ENCODE data around the gene PPP6R3.

PPP6R3 gene

DNA sequence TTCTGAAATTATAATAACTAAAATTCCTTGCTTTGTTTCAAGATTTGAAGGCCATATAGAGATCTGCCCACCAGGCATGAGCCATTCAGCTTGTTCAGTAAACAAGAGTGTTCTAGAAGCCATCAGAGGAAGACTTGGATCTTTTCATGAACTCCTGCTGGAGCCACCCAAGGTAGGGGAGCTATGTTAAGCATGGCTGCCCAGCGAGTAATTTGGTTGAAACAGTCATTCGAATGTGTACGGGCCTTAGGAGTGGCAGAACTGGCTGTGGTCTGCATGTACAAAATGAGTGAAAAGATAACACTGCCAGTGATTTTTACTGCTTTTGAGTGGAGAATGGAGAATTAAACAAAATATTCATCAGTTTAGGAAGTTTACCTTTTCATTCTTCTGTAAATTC lies 103.7 kb downstream of the PPP6R3 start:
- DNase-seq (ENCODE audit: low read depth) = no peak

DNA sequence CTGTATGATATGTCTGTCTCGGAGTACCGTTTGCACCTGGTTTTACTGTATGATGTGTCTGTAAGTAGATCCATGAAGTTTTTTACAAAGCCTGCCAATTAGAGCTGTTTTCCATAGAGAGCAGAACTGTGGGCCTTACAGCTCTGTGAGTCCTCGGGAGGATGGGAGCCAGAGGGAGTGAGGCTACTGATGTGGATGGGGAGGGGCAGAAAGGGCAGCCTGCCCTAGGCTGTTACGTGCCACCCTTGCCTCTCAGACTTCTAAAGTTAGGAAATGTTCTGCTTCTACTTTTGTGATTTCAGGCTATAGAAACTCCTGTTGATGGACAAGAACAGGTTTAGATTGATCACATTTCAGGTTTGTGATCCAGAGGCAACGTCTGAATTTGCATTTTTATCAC lies 105.2 kb downstream of the PPP6R3 start:
- DNase-seq (ENCODE audit: low read depth) = no peak

DNA sequence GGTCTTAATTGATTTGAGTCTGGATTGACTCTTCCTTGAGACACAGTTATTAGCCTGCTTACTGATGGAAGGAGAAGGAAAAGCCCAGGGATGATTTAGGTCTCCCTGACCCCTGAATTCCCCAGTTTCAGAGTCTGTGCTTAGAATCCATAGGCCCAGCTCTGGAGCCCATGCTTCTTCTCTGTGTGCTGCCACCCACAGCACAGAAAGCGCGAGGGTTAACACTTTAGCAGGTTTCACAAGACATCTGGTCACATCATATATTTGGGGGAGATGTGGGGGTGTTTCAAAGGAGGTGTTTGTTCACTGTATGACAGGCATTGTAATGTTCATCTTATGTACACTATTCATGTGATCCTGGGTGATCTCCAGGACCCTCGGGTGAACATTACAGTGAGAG lies 107.0 kb downstream of the PPP6R3 start:
- DNase-seq (ENCODE audit: low read depth) = no peak

DNA sequence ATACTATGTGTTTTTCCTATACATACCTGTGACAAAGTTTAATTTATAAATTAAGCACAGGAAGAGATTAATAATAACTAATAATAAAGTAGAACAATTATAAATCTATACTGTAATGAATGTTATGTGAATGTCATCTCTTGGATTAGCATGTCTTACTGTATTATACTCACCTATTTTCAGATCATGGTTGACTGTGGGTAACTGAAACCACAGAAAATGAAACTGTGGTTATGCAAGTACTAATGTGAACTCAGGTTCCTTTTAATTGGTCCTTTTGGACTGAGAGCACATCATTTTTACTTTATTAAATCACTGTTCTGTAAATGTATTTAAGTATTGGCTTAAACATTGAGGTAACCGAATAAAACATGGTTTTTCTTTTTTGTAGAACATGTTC lies 108.8 kb downstream of the PPP6R3 start:
- no peak for DNase-seq (ENCODE audit: low read depth)

GRCh38 chr11:68570691-68571090 lies 110.1 kb downstream of the PPP6R3 start:
- no peak for DNase-seq (ENCODE audit: low read depth)

DNA sequence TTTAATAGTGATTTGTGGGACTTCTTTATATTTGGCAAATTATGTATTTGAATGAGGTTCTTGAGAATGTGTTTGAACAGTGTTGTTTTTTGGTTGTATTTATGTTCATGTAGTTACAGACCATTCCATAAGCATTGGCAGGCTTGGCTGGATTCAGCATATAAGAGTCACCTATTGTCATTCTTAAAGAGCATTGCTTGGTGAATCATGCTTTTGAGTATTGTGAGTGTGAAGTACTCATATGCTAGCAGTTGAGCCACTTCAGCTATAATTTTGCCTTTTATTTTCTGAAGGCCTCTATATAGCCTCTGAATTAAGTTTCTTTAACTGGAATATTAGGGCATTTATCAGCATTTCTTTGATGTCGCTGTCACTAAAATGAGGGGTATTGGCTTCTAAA lies 113.8 kb downstream of the PPP6R3 start:
- DNase-seq (ENCODE audit: low read depth) = no peak

DNA sequence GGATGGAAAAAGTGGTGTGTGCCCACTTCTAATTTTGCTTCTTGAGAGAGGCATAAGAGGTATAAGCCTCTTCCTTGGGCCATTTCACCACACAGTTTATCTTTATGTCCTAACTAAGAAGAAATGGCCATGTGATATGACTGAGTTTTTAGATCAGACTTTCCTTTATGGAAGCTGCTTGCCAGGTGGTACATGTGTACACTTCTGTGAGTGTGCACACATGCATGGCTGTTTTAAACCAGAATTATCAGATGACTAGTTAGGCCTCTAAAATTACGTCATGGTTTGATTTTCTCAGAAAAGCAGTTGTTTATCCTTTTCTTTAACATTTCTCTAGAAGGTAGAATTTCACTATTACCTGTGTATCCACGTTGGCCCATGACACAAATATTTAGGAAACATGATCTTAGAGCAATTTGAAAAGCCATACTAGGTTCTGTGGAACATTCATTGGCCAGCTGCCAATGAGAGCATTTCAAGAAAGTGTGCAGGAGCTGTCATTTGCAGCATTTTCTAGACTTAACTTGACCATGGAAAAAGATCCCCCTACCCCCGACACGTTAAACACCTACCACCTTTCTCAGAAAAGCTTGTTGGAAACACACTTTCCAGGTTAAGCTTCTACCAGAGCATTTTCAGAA lies 114.6 kb downstream of the PPP6R3 start:
- no peak for DNase-seq (ENCODE audit: low read depth)

- DNase-seq (ENCODE audit: low read depth) = no peak
These were observed 118.9 kb downstream of the PPP6R3 start for GRCh38 chr11:68579455-68579854.

DNA sequence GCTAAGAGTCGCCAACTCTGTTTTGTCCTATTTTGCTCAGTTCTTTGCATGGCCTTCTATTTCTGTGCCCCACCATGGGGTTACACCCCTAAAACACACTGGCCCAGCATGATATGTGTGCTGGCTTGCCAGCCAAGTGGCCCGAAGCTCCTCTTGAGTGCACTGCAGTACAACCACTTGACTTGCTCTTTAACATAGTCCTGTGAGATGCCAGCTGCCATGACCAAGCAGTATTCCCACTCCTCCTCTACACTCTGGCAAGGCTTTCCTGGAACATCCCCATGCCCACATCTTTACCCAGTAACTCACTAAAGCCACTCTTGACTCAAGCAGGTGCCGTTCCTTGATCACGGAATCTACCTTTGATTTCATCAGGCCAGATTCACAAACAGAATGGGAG lies 120.9 kb downstream of the PPP6R3 start:
- DNase-seq (ENCODE audit: low read depth) = no peak

GRCh38 chr11:68581901-68582300 lies 121.3 kb downstream of the PPP6R3 start:
- DNase-seq (ENCODE audit: low read depth) = no peak

- DNase-seq (ENCODE audit: low read depth) = no peak
These were observed 122.0 kb downstream of the PPP6R3 start for GRCh38 chr11:68582416-68583040.

DNA sequence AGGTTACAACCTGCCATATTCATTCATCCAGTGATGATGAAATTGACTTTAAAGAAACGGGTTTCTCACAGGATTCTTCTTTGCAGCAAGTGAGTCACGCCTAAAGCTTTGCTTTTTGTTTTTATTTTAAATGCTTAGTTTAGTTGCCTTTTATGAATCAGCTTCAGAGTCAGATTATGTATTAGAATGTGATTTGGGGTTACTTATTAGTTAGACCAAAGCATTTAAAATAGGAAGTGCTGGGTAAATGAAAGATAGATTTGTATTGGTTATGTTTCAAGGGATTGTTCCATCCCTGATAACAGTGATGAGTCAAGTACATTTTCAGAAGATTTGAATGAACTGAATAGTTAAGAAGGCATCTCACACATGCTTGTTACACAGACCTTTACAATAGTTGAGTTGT lies 122.5 kb downstream of the PPP6R3 start:
- no peak for DNase-seq (ENCODE audit: low read depth)

- peak; percentile 20 for DNase-seq (ENCODE audit: low read depth)
These were observed 123.5 kb downstream of the PPP6R3 start for GRCh38 chr11:68584097-68584496.

GRCh38 chr11:68584991-68585524 lies 124.5 kb downstream of the PPP6R3 start:
- DNase-seq (ENCODE audit: low read depth) = no peak

- DNase-seq (ENCODE audit: low read depth) = no peak
These were observed 129.1 kb downstream of the PPP6R3 start for GRCh38 chr11:68589547-68590216.

DNA sequence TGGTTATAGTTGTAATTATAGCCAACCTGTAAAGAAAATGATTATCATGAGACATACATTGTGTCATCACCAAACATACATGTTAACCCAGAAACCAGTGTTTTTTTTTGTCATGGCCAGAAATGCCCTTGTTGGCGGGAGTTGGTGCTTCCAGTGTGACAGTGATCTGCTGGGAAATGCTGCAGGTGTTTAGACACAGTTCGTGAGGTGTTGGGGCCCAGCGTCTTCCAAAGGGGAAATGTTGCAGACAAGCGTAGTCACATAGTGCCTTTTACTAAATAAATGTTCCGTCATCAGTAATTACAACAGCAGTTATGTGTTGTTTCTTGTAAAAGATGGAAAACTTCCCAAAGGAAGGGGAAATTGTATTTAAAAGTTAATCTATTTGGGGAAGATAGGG lies 131.2 kb downstream of the PPP6R3 start:
- DNase-seq (ENCODE audit: low read depth) = no peak

GRCh38 chr11:68593441-68593840 lies 132.9 kb downstream of the PPP6R3 start:
- DNase-seq (ENCODE audit: low read depth) = no peak

GRCh38 chr11:68594123-68594522 lies 133.6 kb downstream of the PPP6R3 start:
- no peak for DNase-seq (ENCODE audit: low read depth)

GRCh38 chr11:68596231-68596630 lies 135.7 kb downstream of the PPP6R3 start:
- DNase-seq (ENCODE audit: low read depth) = no peak

GRCh38 chr11:68598816-68599653 lies 138.5 kb downstream of the PPP6R3 start:
- no peak for DNase-seq (ENCODE audit: low read depth)

DNA sequence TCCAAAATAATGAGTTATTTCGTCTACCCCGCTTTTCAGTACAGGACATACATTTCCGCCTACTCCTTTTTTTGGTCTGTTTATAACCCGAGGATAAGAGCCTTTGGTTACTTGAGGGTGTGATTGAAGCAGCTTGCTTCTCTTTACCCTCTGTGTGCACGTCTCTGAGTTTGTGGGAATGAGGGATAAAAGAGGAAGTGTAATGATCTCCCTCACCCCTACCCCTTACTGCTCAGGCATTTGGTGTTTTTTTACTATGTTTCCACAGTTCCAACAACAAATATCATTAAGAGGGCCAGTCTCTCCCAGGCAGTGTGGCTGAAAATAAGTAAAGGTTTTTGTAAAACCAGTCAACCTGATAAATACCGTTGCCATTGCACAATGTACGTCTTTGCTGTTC lies 140.6 kb downstream of the PPP6R3 start:
- no peak for DNase-seq (ENCODE audit: low read depth)

- no peak for DNase-seq (ENCODE audit: low read depth)
These were observed 149.2 kb downstream of the PPP6R3 start for GRCh38 chr11:68609761-68610160.
